ENCODE data around the gene PRAC1. TPM values are rescaled to one million over a fixed set of nuclear protein-coding genes. Genes with fewer than 3 reads are reported as not detected.

The PRAC1 gene
- total and polyA plus RNA-seq, 10 of the 15 experiments (the other 5 are each of a cell fraction or from before 2014, with no cell fraction given) = not detected

- Histone ChIP-seq H3K4me1 (ENCODE audit: control insufficient read depth, insufficient read depth, low read length) (no peaks in the 10 kb centered on the region), H3K9me3 (replicated peaks; ENCODE audit: control insufficient read depth, insufficient read depth, low read length) (no peaks in the 10 kb centered on the region), H3K27ac (ENCODE audit: control insufficient read depth, insufficient read depth) (no peak overlapping the region), H3K4me2 (ENCODE audit: control insufficient read depth, insufficient read depth) (no peak overlapping the region), H3K4me3 (no peak overlapping the region), H3K79me2 (ENCODE audit: control insufficient read depth, insufficient read depth, low read length) (no peaks in the 10 kb centered on the region), H3K9ac (ENCODE audit: control insufficient read depth, insufficient read depth, low read length) (no peak overlapping the region), H3K36me3 (ENCODE audit: control insufficient read depth in 2 of 2, insufficient read depth in 2 of 2, low read length in 1 of 2) (no peaks in the 10 kb centered on the region), H3K27me3 (replicated peaks in 1 of 2; ENCODE audit: control insufficient read depth in 2 of 2, insufficient read depth in 2 of 2, low read length in 1 of 2) (peaks cover 0 to 3% of the 10 kb centered on the region in 2 experiments; a peak in 2 of 4 replicates), H2AFZ (ENCODE audit: control insufficient read depth, low read depth, low read length) (no peak overlapping the region), H4K20me1 (ENCODE audit: control insufficient read depth, insufficient read depth) (no peaks in the 10 kb centered on the region)
- DNase-seq (ENCODE audit: low read depth, low spot score) (no peak), ATAC-seq (no peak), FAIRE-seq (no peak)
- SMC1A ChIA-PET (ENCODE audit: uncharacterized antibody, unreplicated experiment) = no interaction called here
- in situ Hi-C loops (cut with MboI) = no loop called here
- POLR2A ChIA-PET = no interaction called here
- CTCF ChIA-PET = interaction anchor here (1.6 kb wide), 1 partner anchor 36 kb away, joined by 4 read pairs; no protein-coding TSS in a partner anchor
- RAD21 ChIA-PET (ENCODE audit: unreplicated experiment) = no interaction called here
- 15% methylated on average over 4 of the region's 4 CpGs for WGBS (ENCODE audit: insufficient coverage, insufficient replicate concordance, low lambda C conversion rate, missing lambda C conversion rate)
- TF ChIP-seq CREB1 (IDR thresholded peaks at IDR 0.05; ENCODE audit: low read depth) (no peak), IRF3 (IDR thresholded peaks at IDR 0.05) (no peak), KLF5 (IDR thresholded peaks at IDR 0.05; ENCODE audit: partially characterized antibody) (no peak), RBBP5 (conservative IDR thresholded peaks at IDR 0.05) (no peak), PBX3 (IDR thresholded peaks at IDR 0.05; ENCODE audit: insufficient replicate concordance, low read depth, low read length) (no peak), TCF12 (IDR thresholded peaks at IDR 0.05; ENCODE audit: low read depth, low read length) (no peak), HDAC2 (IDR thresholded peaks at IDR 0.05) (no peak), STAT3 (IDR thresholded peaks at IDR 0.05; ENCODE audit: low read depth, low read length) (no peak), MTA2 (IDR thresholded peaks at IDR 0.05; ENCODE audit: low read depth) (no peak), CBX5 (IDR thresholded peaks at IDR 0.05; ENCODE audit: low read depth) (no peak)
- TF ChIP-seq, protein P1, sequence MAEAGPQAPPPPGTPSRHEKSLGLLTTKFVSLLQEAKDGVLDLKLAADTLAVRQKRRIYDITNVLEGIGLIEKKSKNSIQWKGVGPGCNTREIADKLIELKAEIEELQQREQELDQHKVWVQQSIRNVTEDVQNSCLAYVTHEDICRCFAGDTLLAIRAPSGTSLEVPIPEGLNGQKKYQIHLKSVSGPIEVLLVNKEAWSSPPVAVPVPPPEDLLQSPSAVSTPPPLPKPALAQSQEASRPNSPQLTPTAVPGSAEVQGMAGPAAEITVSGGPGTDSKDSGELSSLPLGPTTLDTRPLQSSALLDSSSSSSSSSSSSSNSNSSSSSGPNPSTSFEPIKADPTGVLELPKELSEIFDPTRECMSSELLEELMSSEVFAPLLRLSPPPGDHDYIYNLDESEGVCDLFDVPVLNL (IDR thresholded peaks at IDR 0.05; ENCODE audit: low read depth, low read length) = no peak
- TF ChIP-seq, protein P2, sequence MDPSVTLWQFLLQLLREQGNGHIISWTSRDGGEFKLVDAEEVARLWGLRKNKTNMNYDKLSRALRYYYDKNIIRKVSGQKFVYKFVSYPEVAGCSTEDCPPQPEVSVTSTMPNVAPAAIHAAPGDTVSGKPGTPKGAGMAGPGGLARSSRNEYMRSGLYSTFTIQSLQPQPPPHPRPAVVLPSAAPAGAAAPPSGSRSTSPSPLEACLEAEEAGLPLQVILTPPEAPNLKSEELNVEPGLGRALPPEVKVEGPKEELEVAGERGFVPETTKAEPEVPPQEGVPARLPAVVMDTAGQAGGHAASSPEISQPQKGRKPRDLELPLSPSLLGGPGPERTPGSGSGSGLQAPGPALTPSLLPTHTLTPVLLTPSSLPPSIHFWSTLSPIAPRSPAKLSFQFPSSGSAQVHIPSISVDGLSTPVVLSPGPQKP (IDR thresholded peaks at IDR 0.05; ENCODE audit: low read depth, low read length) = no peak
- intact Hi-C loops (cut with micrococcal nuclease; ENCODE audit: unreplicated experiment) = no loop called here
- BruUV-seq (replicated peaks) = no TSS peak
These were observed 38.1 kb upstream of the PRAC1 start for GRCh38 chr17:48760411-48760810.

Data from GM12878 (cell line).